ENCODE data around the gene TEX11. TPM values are rescaled to one million over a fixed set of nuclear protein-coding genes. Genes with fewer than 3 reads are reported as not detected.
A peak's percentile ranks its signal among the peaks of the same experiment; 100 is the strongest.
"Not testable (repeated sequence)": the region's sequence is repeated elsewhere in the genome, so short reads cannot be mapped to it uniquely, and the experiment has no call there.

The TEX11 gene
- total RNA-seq, 2 donors from 2014 or later, result 0.75 TPM; not detected in 1

- 89 to 95% methylated on average over 3 to 11 of the region's 11 CpGs for WGBS, 2 experiments (ENCODE audit: insufficient coverage in 1 of 2, insufficient read length in 1 of 2)
- Mint-ChIP-seq H3K27me3 (ENCODE audit: insufficient read depth) (no peaks in the 10 kb centered on the region), H3K36me3 (ENCODE audit: low read depth) (no peaks in the 10 kb centered on the region), H3K4me3 (no peak overlapping the region), H3K4me1 (no peaks in the 10 kb centered on the region), H3K27ac (no peak overlapping the region), H3K9me3 (peaks cover 46% of the 10 kb centered on the region)
- H3K4me3 ChIP-seq (ENCODE audit: low read length), result no peak overlapping the region
- H3K36me3 ChIP-seq (ENCODE audit: control insufficient read depth, insufficient read depth, low read length), result no peaks in the 10 kb centered on the region
- no peaks in the 10 kb centered on the region for H3K27me3 ChIP-seq (ENCODE audit: control insufficient read depth, insufficient read depth, low read length, poor library complexity, severe bottlenecking)
- DNase-seq, result no peak
- H3K9me3 ChIP-seq (ENCODE audit: control insufficient read depth, low read length), result no peaks in the 10 kb centered on the region
- no peak for TF ChIP-seq CTCF (conservative IDR thresholded peaks at IDR 0.05)
- no peaks in the 10 kb centered on the region for H3K4me1 ChIP-seq (ENCODE audit: control insufficient read depth, insufficient read depth, low read length)
- no peak overlapping the region for H3K27ac ChIP-seq (ENCODE audit: low read depth, low read length)
- H3K9ac ChIP-seq (ENCODE audit: extremely low read depth, low read length, poor library complexity, severe bottlenecking), result no peak overlapping the region
Observed at GRCh38 chrX:70907900-70908299, 611 bp downstream of the TEX11 start.

GRCh38 chrX:70901465-70901864 lies 7.0 kb downstream of the TEX11 start:
- Histone ChIP-seq H3K36me3 (ENCODE audit: control insufficient read depth, insufficient read depth, low read length) (no peaks in the 10 kb centered on the region), H3K27me3 (ENCODE audit: control insufficient read depth, insufficient read depth, low read length, poor library complexity, severe bottlenecking) (no peaks in the 10 kb centered on the region), H3K9me3 (ENCODE audit: control insufficient read depth, low read length) (no peaks in the 10 kb centered on the region), H3K4me3 (ENCODE audit: low read length) (no peak overlapping the region), H3K27ac (ENCODE audit: low read depth, low read length) (no peak overlapping the region), H3K4me1 (ENCODE audit: control insufficient read depth, insufficient read depth, low read length) (no peaks in the 10 kb centered on the region), H3K9ac (ENCODE audit: extremely low read depth, low read length, poor library complexity, severe bottlenecking) (no peak overlapping the region)
- TF ChIP-seq CTCF (conservative IDR thresholded peaks at IDR 0.05), result no peak
- Mint-ChIP-seq H3K4me3 (no peak overlapping the region), H3K27ac (no peak overlapping the region), H3K9me3 (peaks cover 36% of the 10 kb centered on the region), H3K4me1 (no peaks in the 10 kb centered on the region), H3K27me3 (ENCODE audit: insufficient read depth) (no peaks in the 10 kb centered on the region), H3K36me3 (ENCODE audit: low read depth) (no peaks in the 10 kb centered on the region)
- peak; percentile 52 for DNase-seq
- WGBS, 2 experiments (ENCODE audit: insufficient coverage in 1 of 2, insufficient read length in 1 of 2), result 61% methylated on average over 6 of the region's 7 CpGs; no CpG with 5 or more reads in 1 of the 2 experiments

GRCh38 chrX:70890441-70890840 lies 18.1 kb downstream of the TEX11 start:
- not testable (repeated sequence) for H3K36me3 Mint-ChIP-seq (ENCODE audit: low read depth); H3K4me3 ChIP-seq (ENCODE audit: low read length); H3K4me3 Mint-ChIP-seq; H3K4me1 Mint-ChIP-seq; H3K27ac Mint-ChIP-seq; H3K27me3 ChIP-seq (ENCODE audit: control insufficient read depth, insufficient read depth, low read length, poor library complexity, severe bottlenecking); H3K9me3 ChIP-seq (ENCODE audit: control insufficient read depth, low read length); H3K27me3 Mint-ChIP-seq (ENCODE audit: insufficient read depth); DNase-seq; H3K27ac ChIP-seq (ENCODE audit: low read depth, low read length); H3K36me3 ChIP-seq (ENCODE audit: control insufficient read depth, insufficient read depth, low read length); H3K9ac ChIP-seq (ENCODE audit: extremely low read depth, low read length, poor library complexity, severe bottlenecking); H3K4me1 ChIP-seq (ENCODE audit: control insufficient read depth, insufficient read depth, low read length)
- WGBS, 2 experiments (ENCODE audit: insufficient coverage in 1 of 2, insufficient read length in 1 of 2), result 80% methylated on average over 6 of the region's 6 CpGs; no CpG with 5 or more reads in 1 of the 2 experiments
- peaks cover 72% of the 10 kb centered on the region for H3K9me3 Mint-ChIP-seq

GRCh38 chrX:70878902-70879301 lies 29.6 kb downstream of the TEX11 start:
- Histone ChIP-seq H3K9ac (ENCODE audit: extremely low read depth, low read length, poor library complexity, severe bottlenecking) (no peak overlapping the region), H3K27ac (ENCODE audit: low read depth, low read length) (no peak overlapping the region), H3K4me1 (ENCODE audit: control insufficient read depth, insufficient read depth, low read length) (no peaks in the 10 kb centered on the region), H3K9me3 (ENCODE audit: control insufficient read depth, low read length) (no peaks in the 10 kb centered on the region), H3K27me3 (ENCODE audit: control insufficient read depth, insufficient read depth, low read length, poor library complexity, severe bottlenecking) (no peaks in the 10 kb centered on the region), H3K4me3 (ENCODE audit: low read length) (no peak overlapping the region), H3K36me3 (ENCODE audit: control insufficient read depth, insufficient read depth, low read length) (no peaks in the 10 kb centered on the region)
- no peaks in the 10 kb centered on the region for H3K27me3 Mint-ChIP-seq (ENCODE audit: insufficient read depth)
- no peak for TF ChIP-seq CTCF (conservative IDR thresholded peaks at IDR 0.05)
- peaks cover 23% of the 10 kb centered on the region for H3K9me3 Mint-ChIP-seq
- no peak for DNase-seq
- H3K4me1 Mint-ChIP-seq, result no peaks in the 10 kb centered on the region
- no peak overlapping the region for H3K4me3 Mint-ChIP-seq
- WGBS, 2 experiments (ENCODE audit: insufficient coverage in 1 of 2, insufficient read length in 1 of 2), result 100% methylated on average over 2 of the region's 2 CpGs; no CpG with 5 or more reads in 1 of the 2 experiments
- no peaks in the 10 kb centered on the region for H3K36me3 Mint-ChIP-seq (ENCODE audit: low read depth)
- no peak overlapping the region for H3K27ac Mint-ChIP-seq

Measured in endodermal cell (in vitro differentiated cells).